ENCODE results near the gene HOXA4. TPM values are rescaled to one million over a fixed set of nuclear protein-coding genes. Genes with fewer than 3 reads are reported as not detected.

The HOXA4 gene
- polyA plus RNA-seq, 3 donors = 0.48 TPM; not detected in 2

DNA sequence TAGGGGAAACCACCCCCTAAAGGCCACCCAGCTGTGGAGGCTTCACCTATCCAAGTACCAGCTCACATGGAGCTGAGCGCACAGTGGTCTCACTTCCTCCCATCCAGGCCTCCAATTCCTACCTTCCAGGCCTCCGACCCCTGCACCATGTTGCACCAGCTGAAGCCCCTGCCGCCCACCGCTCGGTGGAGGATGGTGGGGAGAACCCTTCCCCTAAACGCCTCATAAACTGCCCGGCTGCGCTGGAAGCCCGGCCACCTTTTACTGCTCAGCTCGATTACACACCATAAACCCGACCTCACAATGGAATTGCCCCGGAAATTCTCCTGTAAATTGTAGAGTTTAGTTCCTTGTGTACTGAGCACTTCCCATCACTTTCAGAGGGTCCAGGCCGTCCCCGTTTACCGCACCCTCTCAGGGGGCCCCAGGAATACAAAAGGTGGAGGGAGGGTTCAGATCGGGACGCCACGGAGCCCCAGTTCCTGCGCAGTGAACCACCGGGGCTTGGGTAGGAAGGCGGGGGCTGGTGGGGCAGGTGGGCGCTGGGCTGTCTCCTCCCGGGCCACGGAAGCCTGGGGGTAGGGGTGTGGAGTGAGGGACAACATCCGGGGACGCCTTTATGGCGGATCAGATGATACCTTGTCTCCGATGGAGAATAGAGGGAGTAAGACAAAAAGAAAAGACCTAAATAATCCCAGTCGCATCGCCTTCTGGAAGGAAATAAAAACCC is 27.3 kb upstream of the HOXA4 start:
- peaks cover 6 to 24% of the 10 kb centered on the region in 2 donors for H3K36me3 Mint-ChIP-seq
- peak overlapping the region; percentile 41 to 80 for H3K4me3 Mint-ChIP-seq
- Histone ChIP-seq H3K4me1 (ENCODE audit: control insufficient read depth in 1 of 2, insufficient read depth in 2 of 2, low read length in 2 of 2) (peaks cover 51 to 61% of the 10 kb centered on the region in 2 donors), H3K79me2 (ENCODE audit: insufficient read depth, low read length) (no peaks in the 10 kb centered on the region), H3K9me3 (replicated peaks in 1 of 2; ENCODE audit: control insufficient read depth in 1 of 2, insufficient read depth in 1 of 2, low read length in 2 of 2) (peaks cover 0 to 55% of the 10 kb centered on the region in 2 donors), H3K36me3 (replicated peaks in 1 of 2; ENCODE audit: control insufficient read depth in 1 of 2, insufficient read depth in 2 of 2, low read length in 2 of 2) (no peaks in the 10 kb centered on the region), H3K9ac (ENCODE audit: insufficient read depth, low read length, poor library complexity, severe bottlenecking) (no peak overlapping the region), H3K27me3 (ENCODE audit: control insufficient read depth in 2 of 2, insufficient read depth in 2 of 2, low read length in 2 of 2) (peaks cover 76 to 92% of the 10 kb centered on the region in 2 donors), H2AFZ (ENCODE audit: insufficient read depth, low read depth, low read length, poor library complexity, severe bottlenecking) (no peak overlapping the region), H4K20me1 (ENCODE audit: insufficient read depth, low read length) (no peaks in the 10 kb centered on the region), H3K4me3 (replicated peaks in 1 of 3; ENCODE audit: low read depth in 2 of 3, low read length in 3 of 3) (no peak overlapping the region), H3K27ac (ENCODE audit: low read depth in 1 of 2, low read length in 2 of 2) (no peak overlapping the region), H3K4me2 (replicated peaks; ENCODE audit: extremely low read depth, low read length, poor library complexity, severe bottlenecking) (no peak overlapping the region)
- TF ChIP-seq, protein P1, sequence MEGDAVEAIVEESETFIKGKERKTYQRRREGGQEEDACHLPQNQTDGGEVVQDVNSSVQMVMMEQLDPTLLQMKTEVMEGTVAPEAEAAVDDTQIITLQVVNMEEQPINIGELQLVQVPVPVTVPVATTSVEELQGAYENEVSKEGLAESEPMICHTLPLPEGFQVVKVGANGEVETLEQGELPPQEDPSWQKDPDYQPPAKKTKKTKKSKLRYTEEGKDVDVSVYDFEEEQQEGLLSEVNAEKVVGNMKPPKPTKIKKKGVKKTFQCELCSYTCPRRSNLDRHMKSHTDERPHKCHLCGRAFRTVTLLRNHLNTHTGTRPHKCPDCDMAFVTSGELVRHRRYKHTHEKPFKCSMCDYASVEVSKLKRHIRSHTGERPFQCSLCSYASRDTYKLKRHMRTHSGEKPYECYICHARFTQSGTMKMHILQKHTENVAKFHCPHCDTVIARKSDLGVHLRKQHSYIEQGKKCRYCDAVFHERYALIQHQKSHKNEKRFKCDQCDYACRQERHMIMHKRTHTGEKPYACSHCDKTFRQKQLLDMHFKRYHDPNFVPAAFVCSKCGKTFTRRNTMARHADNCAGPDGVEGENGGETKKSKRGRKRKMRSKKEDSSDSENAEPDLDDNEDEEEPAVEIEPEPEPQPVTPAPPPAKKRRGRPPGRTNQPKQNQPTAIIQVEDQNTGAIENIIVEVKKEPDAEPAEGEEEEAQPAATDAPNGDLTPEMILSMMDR (IDR thresholded peaks at IDR 0.05) = no peak
- intact Hi-C loops (cut with micrococcal nuclease) = loop anchor here in 1 of 2 donors (5.0 kb wide), 2 partner anchors 61 to 1296 kb away; partner anchors contain the start of gene HOXA1
- peaks cover 0 to 57% (median 23%) of the 10 kb centered on the region in 7 donors for H3K9me3 Mint-ChIP-seq
- peaks cover 89 to 93% (median 90%) of the 10 kb centered on the region in 3 donors for H3K27me3 Mint-ChIP-seq (ENCODE audit: low read depth in 3 of 3)
- no peak overlapping the region for H3K27ac Mint-ChIP-seq
- peaks cover 58% of the 10 kb centered on the region for H3K4me1 Mint-ChIP-seq
- WGBS (ENCODE audit: insufficient coverage) = 0% methylated on average over 6 of the region's 30 CpGs
- no peak for DNase-seq

DNA sequence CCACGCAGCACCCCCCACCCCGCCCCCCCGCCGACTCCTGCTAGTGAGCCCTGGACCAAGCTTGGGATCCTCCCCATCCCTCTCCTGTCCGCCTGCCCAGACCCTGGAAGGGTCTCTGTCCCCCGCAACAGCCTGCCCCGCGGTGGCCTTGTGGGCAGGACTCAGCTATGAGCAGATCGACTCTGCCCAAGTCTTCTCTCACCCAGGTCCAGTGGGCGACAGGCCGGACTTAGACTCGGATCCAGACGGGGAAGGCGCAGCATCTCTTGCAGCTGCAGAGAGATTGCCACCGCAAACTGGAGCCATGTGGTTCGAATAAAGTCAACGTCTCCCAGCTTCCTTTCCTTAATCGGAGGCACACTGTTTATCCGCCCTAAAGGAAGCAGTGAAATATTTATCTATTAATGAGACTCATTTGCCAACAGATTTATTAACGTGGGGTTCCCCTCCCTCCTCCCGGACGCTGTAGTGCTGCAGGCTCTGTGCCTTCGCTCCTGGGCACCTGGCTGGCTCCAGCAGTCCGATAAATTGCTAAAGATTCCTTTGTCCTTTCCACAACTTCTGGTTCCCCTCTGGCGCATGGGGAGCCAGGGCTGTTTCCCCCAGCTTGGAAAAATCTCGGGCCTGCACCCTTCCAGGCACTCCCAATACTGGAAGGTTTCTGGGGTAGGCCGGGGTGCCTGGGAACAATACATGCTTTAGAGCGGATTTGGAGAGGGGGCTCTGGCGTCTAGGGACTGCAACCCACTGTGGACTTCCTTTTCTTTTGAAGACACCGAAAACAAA is 26.6 kb upstream of the HOXA4 start:
- no peak for DNase-seq
- Histone ChIP-seq H3K27ac (ENCODE audit: low read depth in 1 of 2, low read length in 2 of 2) (no peak overlapping the region), H3K4me1 (ENCODE audit: control insufficient read depth in 1 of 2, insufficient read depth in 2 of 2, low read length in 2 of 2) (peaks cover 58 to 63% of the 10 kb centered on the region in 2 donors), H3K36me3 (replicated peaks in 1 of 2; ENCODE audit: control insufficient read depth in 1 of 2, insufficient read depth in 2 of 2, low read length in 2 of 2) (no peaks in the 10 kb centered on the region), H3K4me2 (replicated peaks; ENCODE audit: extremely low read depth, low read length, poor library complexity, severe bottlenecking) (no peak overlapping the region), H2AFZ (ENCODE audit: insufficient read depth, low read depth, low read length, poor library complexity, severe bottlenecking) (no peak overlapping the region), H3K4me3 (replicated peaks in 1 of 3; ENCODE audit: low read depth in 2 of 3, low read length in 3 of 3) (no peak overlapping the region), H3K9me3 (replicated peaks in 1 of 2; ENCODE audit: control insufficient read depth in 1 of 2, insufficient read depth in 1 of 2, low read length in 2 of 2) (peaks cover 0 to 63% of the 10 kb centered on the region in 2 donors), H3K27me3 (ENCODE audit: control insufficient read depth in 2 of 2, insufficient read depth in 2 of 2, low read length in 2 of 2) (peaks cover 82 to 92% of the 10 kb centered on the region in 2 donors), H4K20me1 (ENCODE audit: insufficient read depth, low read length) (no peaks in the 10 kb centered on the region), H3K9ac (ENCODE audit: insufficient read depth, low read length, poor library complexity, severe bottlenecking) (no peak overlapping the region), H3K79me2 (ENCODE audit: insufficient read depth, low read length) (no peaks in the 10 kb centered on the region)
- H3K4me1 Mint-ChIP-seq = peaks cover 64% of the 10 kb centered on the region
- H3K4me3 Mint-ChIP-seq = peak overlapping the region in 1 of 2 donors; percentile 80
- H3K36me3 Mint-ChIP-seq = peaks cover 5 to 21% of the 10 kb centered on the region in 2 donors
- H3K27me3 Mint-ChIP-seq (ENCODE audit: low read depth in 3 of 3) = peaks cover 87 to 96% (median 90%) of the 10 kb centered on the region in 3 donors
- TF ChIP-seq, protein P1 (IDR thresholded peaks at IDR 0.05) = no peak
- 2% methylated on average over 22 of the region's 30 CpGs for WGBS (ENCODE audit: insufficient coverage)
- peaks cover 0 to 61% (median 23%) of the 10 kb centered on the region in 7 donors for H3K9me3 Mint-ChIP-seq
- intact Hi-C loops (cut with micrococcal nuclease) = loop anchor here in 1 of 2 donors (5.0 kb wide), 2 partner anchors 60 to 1295 kb away; partner anchors contain the start of gene HOXA1
- H3K27ac Mint-ChIP-seq = no peak overlapping the region
